Measurements from ENCODE around the gene IL16. TPM values are rescaled to one million over a fixed set of nuclear protein-coding genes. Genes with fewer than 3 reads are reported as not detected.

The IL16 gene
- total RNA-seq, 4 donors from 2014 or later: 4.9 to 11.5 (median 8.4) TPM

GRCh38 chr15:81331600-81331999 is 134.9 kb downstream of the IL16 start:
- H3K9me3 ChIP-seq: no peaks in the 10 kb centered on the region
- H3K27ac ChIP-seq: no peak overlapping the region
- no peak for DNase-seq
- no peak overlapping the region for H3K4me3 ChIP-seq (replicated peaks in 1 of 3)
- intact Hi-C loops (cut with DNase I): no loop called here
- WGBS, 2 donors: 89 to 90% methylated on average over 15 of the region's 15 CpGs
- no peak for TF ChIP-seq CTCF (IDR thresholded peaks at IDR 0.05)
- no peak for TF ChIP-seq POLR2A (IDR thresholded peaks at IDR 0.05)
- no peaks in the 10 kb centered on the region for H3K36me3 ChIP-seq
- no peaks in the 10 kb centered on the region for H3K27me3 ChIP-seq
- no peaks in the 10 kb centered on the region for H3K4me1 ChIP-seq

- H3K27ac ChIP-seq: no peak overlapping the region
- no peak for DNase-seq
- WGBS, 2 donors: 94% methylated on average over 11 of the region's 12 CpGs; no CpG with 5 or more reads in 1 of the 2 donors
- H3K9me3 ChIP-seq: no peaks in the 10 kb centered on the region
- intact Hi-C loops (cut with DNase I): no loop called here
- no peaks in the 10 kb centered on the region for H3K4me1 ChIP-seq
- H3K27me3 ChIP-seq: no peaks in the 10 kb centered on the region
- no peaks in the 10 kb centered on the region for H3K36me3 ChIP-seq
- no peak overlapping the region for H3K4me3 ChIP-seq (replicated peaks in 1 of 3)
- TF ChIP-seq CTCF (IDR thresholded peaks at IDR 0.05): no peak
- no peak for TF ChIP-seq POLR2A (IDR thresholded peaks at IDR 0.05)
Observed at GRCh38 chr15:81332326-81332725, 135.6 kb downstream of the IL16 start.

DNA sequence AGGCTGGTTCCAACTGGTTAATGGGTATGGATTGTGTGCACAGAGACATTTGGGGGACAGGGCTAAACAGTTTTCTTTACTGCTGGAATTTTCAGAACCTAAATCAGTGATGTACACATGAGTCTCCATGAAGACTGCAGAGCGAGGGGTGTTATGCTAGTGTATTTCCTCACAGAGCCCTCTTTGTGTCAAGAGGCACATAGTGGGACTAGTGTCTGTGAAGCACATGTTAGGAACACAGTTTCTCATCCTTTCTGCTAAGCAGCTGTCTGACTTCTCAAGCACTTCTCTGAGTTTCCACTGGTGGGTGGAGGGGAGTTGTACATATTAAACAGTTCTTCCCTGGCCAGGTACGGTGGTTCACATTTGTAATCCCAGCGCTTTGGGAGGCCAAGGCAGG is 136.7 kb downstream of the IL16 start:
- H3K9me3 ChIP-seq: no peaks in the 10 kb centered on the region
- H3K27ac ChIP-seq: no peak overlapping the region
- no peak for TF ChIP-seq POLR2A (IDR thresholded peaks at IDR 0.05)
- no peak for TF ChIP-seq CTCF (IDR thresholded peaks at IDR 0.05)
- WGBS, 2 donors: 94 to 100% methylated on average over 3 of the region's 3 CpGs
- no peaks in the 10 kb centered on the region for H3K27me3 ChIP-seq
- intact Hi-C loops (cut with DNase I): no loop called here
- H3K4me3 ChIP-seq (replicated peaks in 1 of 3): no peak overlapping the region
- H3K4me1 ChIP-seq: peaks cover 0 to 7% of the 10 kb centered on the region in 2 donors
- DNase-seq: no peak
- no peaks in the 10 kb centered on the region for H3K36me3 ChIP-seq

DNA sequence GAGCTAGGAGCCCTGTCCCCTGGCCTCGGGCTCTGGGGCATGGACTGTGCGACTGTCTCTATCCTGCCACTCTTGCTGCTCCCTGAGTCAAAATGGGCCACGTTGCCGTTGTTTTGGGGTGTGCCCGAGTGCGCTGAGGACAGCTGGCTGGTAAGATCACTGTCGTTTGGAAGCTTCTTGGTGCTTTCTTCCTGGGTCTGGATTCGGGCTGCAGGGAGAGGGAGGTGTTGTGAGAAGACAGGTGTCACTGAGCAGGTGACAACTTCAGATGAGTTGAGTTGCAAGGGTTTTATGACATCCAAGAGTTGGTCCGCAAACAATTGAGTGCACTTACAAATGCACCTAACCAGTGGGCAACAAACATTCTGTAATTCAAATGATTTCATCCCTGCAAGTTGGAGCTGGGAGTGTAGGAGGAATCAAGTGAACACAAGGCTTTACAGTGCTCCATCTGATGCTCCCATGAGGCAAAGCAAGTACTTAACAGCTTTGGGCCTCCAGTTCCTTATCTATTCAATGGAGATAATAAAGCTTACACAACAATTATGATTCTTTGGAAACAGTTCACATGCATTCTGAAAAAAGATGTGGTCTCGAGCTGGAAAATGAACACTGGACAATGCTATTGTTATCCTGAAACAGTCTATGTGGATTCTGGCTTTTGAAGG is 138.2 kb downstream of the IL16 start:
- intact Hi-C loops (cut with DNase I): no loop called here
- H3K9me3 ChIP-seq: no peaks in the 10 kb centered on the region
- no peaks in the 10 kb centered on the region for H3K27me3 ChIP-seq
- H3K4me1 ChIP-seq: peaks cover 0 to 8% of the 10 kb centered on the region in 2 donors
- H3K36me3 ChIP-seq: no peaks in the 10 kb centered on the region
- H3K4me3 ChIP-seq (replicated peaks in 1 of 3): no peak overlapping the region
- no peak for DNase-seq
- H3K27ac ChIP-seq: no peak overlapping the region
- WGBS, 2 donors: 83 to 93% methylated on average over 2 to 10 of the region's 10 CpGs
- TF ChIP-seq CTCF (IDR thresholded peaks at IDR 0.05) (no peak), POLR2A (IDR thresholded peaks at IDR 0.05) (no peak)

DNA sequence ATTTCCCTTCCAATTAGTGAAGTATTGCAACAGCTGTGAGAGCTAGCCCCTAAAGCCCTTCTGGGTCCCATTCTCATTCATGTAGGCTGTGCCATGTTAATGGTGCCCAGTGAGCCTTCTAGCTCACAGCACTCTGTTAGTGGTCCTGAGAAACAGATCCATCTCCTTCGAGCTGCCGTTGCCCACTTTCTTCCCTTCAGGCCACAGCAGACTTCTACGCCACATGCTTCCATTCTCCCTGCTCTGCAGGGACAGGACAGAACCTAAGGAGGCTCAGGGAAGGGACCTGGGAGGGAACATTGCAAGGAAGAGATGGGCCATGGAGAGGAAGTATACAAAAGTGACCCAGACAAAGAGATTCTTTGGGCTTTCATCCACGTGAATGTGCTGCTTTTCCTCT is 139.0 kb downstream of the IL16 start:
- intact Hi-C loops (cut with DNase I): no loop called here
- no peaks in the 10 kb centered on the region for H3K27me3 ChIP-seq
- 94% methylated on average over 4 of the region's 4 CpGs for WGBS, 2 donors

More for the DNA sequence above, 139.0 kb downstream of the IL16 start:
- no peak for TF ChIP-seq POLR2A (IDR thresholded peaks at IDR 0.05)
- no peak for TF ChIP-seq CTCF (IDR thresholded peaks at IDR 0.05)
- Histone ChIP-seq H3K4me3 (replicated peaks in 1 of 3) (no peak overlapping the region), H3K27ac (no peak overlapping the region), H3K4me1 (peaks cover 0 to 8% of the 10 kb centered on the region in 2 donors), H3K9me3 (no peaks in the 10 kb centered on the region), H3K36me3 (no peaks in the 10 kb centered on the region)
- DNase-seq: no peak
